SU-DHL-6 (cell line): Measurements from ENCODE around the gene CCM2.

Source experiments
- H2AFZ ChIP-seq: fragments of 200-600 bp; sonication (generic); 2 replicates; pipeline ENCODE4 v1.6.1; 2014; ENCODE audit warnings: low read depth, mild to moderate bottlenecking, moderate library complexity, mixed read lengths, antibody characterized with exemption, low read length; ENCODE audit not compliant: severe bottlenecking
- H3F3A ChIP-seq: fragments of 200-600 bp; shearing (Covaris generic); 2 replicates; pipeline ENCODE4 v1.6.0; 2016; ENCODE audit warnings: antibody characterized with exemption, mild to moderate bottlenecking; ENCODE audit not compliant: insufficient read depth
- H3K27ac ChIP-seq: fragments of 200-600 bp; sonication (generic); 2 replicates; pipeline ENCODE4 v1.5.1; 2016; ENCODE audit warnings: low read depth, mild to moderate bottlenecking, low read length, moderate library complexity, mixed read lengths
- H3K27me3 ChIP-seq: fragments of 200-600 bp; sonication (generic), shearing (Covaris generic); 2 replicates; pipeline ENCODE4 v1.6.0; 2014; ENCODE audit warnings: mild to moderate bottlenecking, low read length
- H3K36me3 ChIP-seq: fragments of 200-600 bp; sonication (generic); 2 replicates; pipeline ENCODE4 v1.6.1; 2014; ENCODE audit warnings: mild to moderate bottlenecking, low read length, mixed read lengths
- H3K4me2 ChIP-seq: fragments of 300-600, 200-600 bp; shearing (Covaris generic), sonication (generic); 2 replicates; pipeline ENCODE4 v1.6.0; 2014; ENCODE audit warnings: low read length, low read depth, mild to moderate bottlenecking; ENCODE audit not compliant: poor library complexity, severe bottlenecking
- H3K4me3 ChIP-seq: fragments of 200-600 bp; sonication (generic); 2 replicates; pipeline ENCODE4 v1.5.1; 2014; ENCODE audit warnings: antibody characterized with exemption, low read length, mild to moderate bottlenecking, mixed read lengths; ENCODE audit not compliant: insufficient read depth, poor library complexity, severe bottlenecking
- H3K79me2 ChIP-seq: fragments of 200-600 bp; sonication (generic); 2 replicates; pipeline ENCODE4 v1.6.1; 2014; ENCODE audit warnings: mild to moderate bottlenecking, low read length, moderate library complexity; ENCODE audit not compliant: insufficient read depth
- H3K9ac ChIP-seq: fragments of 200-600 bp; sonication (generic); 2 replicates; pipeline ENCODE4 v1.7.0; 2014; ENCODE audit warnings: mild to moderate bottlenecking, low read length
- H3K9me2 ChIP-seq: fragments of 200-600 bp; sonication (generic); replicated peaks from 2 replicates; pipeline ENCODE4 v1.6.1; 2014; ENCODE audit warnings: low read length; ENCODE audit not compliant: insufficient read depth
- H3K9me3 ChIP-seq: fragments of 200-600 bp; sonication (generic); 2 replicates; pipeline ENCODE4 v1.6.1; 2014; ENCODE audit warnings: low read length, mixed read lengths; ENCODE audit not compliant: insufficient read depth
- H4K20me1 ChIP-seq: fragments of 200-600 bp; sonication (generic); 2 replicates; pipeline ENCODE4 v1.6.1; 2014; ENCODE audit warnings: low read depth, mild to moderate bottlenecking, antibody characterized with exemption, low read length, moderate library complexity, mixed read lengths
- CTCF ChIP-seq: fragments of 200-600 bp; sonication (generic); IDR thresholded peaks from one replicate; pipeline ENCODE4 v1.5.1; 2017; ENCODE audit warnings: antibody characterized with exemption, mild to moderate bottlenecking, low read length, moderate library complexity; ENCODE audit not compliant: insufficient read depth, poor library complexity, severe bottlenecking
- EZH2phosphoT487 ChIP-seq: fragments of 200-600 bp; sonication (generic), shearing (Covaris generic); conservative IDR thresholded peaks from 2 replicates; pipeline ENCODE4 v1.6.1; 2018; ENCODE audit warnings: mild to moderate bottlenecking, antibody characterized with exemption, low read length, moderate library complexity, mixed read lengths

The CCM2 gene

DNA sequence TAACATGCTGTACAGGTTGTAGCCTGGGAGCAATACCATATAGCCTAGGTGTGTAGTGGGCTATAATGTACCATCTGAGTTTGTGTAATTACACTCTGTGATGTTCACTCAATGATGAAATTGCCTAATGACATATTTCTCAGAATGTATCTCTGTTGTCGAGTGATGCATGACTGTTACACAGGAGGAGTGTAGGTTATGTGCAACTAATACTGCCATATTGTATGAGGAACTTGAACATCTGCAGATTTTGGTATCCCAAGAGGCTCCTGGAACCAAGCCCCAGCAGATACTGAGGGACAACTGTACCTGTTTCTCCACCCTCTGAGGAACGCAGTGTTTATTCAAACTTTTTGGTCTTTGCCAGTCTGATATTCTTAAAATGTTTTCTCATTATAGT lies 50.2 kb downstream of the CCM2 start:
- H2AFZ ChIP-seq = no peak overlapping the region
- peaks cover 25% of the 10 kb centered on the region for H3F3A ChIP-seq
- no peaks in the 10 kb centered on the region for H3K9me3 ChIP-seq
- H3K4me2 ChIP-seq = no peak overlapping the region
- H3K4me3 ChIP-seq = no peak overlapping the region
- H4K20me1 ChIP-seq = peaks cover 19% of the 10 kb centered on the region; the same call in 1 of the 2 replicates
- no peak overlapping the region for H3K9ac ChIP-seq
- no peak overlapping the region for H3K27ac ChIP-seq
- H3K36me3 ChIP-seq = peaks cover 47% of the 10 kb centered on the region
- no peaks in the 10 kb centered on the region for H3K9me2 ChIP-seq
- no peak for TF ChIP-seq EZH2phosphoT487
- no peak for TF ChIP-seq CTCF
- H3K79me2 ChIP-seq = peaks cover 77% of the 10 kb centered on the region
- H3K27me3 ChIP-seq = no peaks in the 10 kb centered on the region

GRCh38 chr7:45052011-45052410 lies 52.0 kb downstream of the CCM2 start:
- no peak overlapping the region for H2AFZ ChIP-seq
- H4K20me1 ChIP-seq = peaks cover 29% of the 10 kb centered on the region
- H3K27ac ChIP-seq = no peak overlapping the region
- TF ChIP-seq CTCF (no peak), EZH2phosphoT487 (no peak)
- H3K36me3 ChIP-seq = peaks cover 38% of the 10 kb centered on the region
- H3K27me3 ChIP-seq = no peaks in the 10 kb centered on the region
- no peaks in the 10 kb centered on the region for H3K9me2 ChIP-seq
- no peak overlapping the region for H3K4me2 ChIP-seq
- H3F3A ChIP-seq = peaks cover 12% of the 10 kb centered on the region; the same call in 1 of the 2 replicates
- H3K4me3 ChIP-seq = no peak overlapping the region
- peaks cover 82% of the 10 kb centered on the region for H3K79me2 ChIP-seq
- no peak overlapping the region for H3K9ac ChIP-seq
- H3K9me3 ChIP-seq = no peaks in the 10 kb centered on the region

GRCh38 chr7:45053401-45053800 lies 53.4 kb downstream of the CCM2 start:
- no peak overlapping the region for H3K9ac ChIP-seq
- 0 out of 2 replicates have a peak, but pooled peaks cover 3% of the 10 kb centered on the region for H3F3A ChIP-seq
- no peaks in the 10 kb centered on the region for H3K9me3 ChIP-seq
- no peak for TF ChIP-seq CTCF
- TF ChIP-seq EZH2phosphoT487 = no peak
- H3K4me2 ChIP-seq = no peak overlapping the region
- no peak overlapping the region for H2AFZ ChIP-seq
- H3K4me3 ChIP-seq = no peak overlapping the region
- H3K27me3 ChIP-seq = no peaks in the 10 kb centered on the region
- peaks cover 26% of the 10 kb centered on the region for H3K36me3 ChIP-seq
- H4K20me1 ChIP-seq = peaks cover 30% of the 10 kb centered on the region
- H3K9me2 ChIP-seq = no peaks in the 10 kb centered on the region
- H3K79me2 ChIP-seq = peaks cover 88% of the 10 kb centered on the region
- H3K27ac ChIP-seq = no peak overlapping the region
